HG02970 (cell line): ENCODE measurements around the gene FAM135A.
A peak's percentile ranks its signal among the peaks of the same experiment; 100 is the strongest.
"Not testable (repeated sequence)": the region's sequence is repeated elsewhere in the genome, so short reads cannot be mapped to it uniquely, and the experiment has no call there.

ENCODE experiments used
- ATAC-seq: cut with Tn5 transposase; IDR thresholded peaks from one replicate; pipeline ENCODE4 v1.9.1; 2021; ENCODE audit warnings: mild to moderate bottlenecking, moderate library complexity, moderate number of reproducible peaks; ENCODE audit not compliant: unreplicated experiment, low FRiP score

FAM135A gene

DNA sequence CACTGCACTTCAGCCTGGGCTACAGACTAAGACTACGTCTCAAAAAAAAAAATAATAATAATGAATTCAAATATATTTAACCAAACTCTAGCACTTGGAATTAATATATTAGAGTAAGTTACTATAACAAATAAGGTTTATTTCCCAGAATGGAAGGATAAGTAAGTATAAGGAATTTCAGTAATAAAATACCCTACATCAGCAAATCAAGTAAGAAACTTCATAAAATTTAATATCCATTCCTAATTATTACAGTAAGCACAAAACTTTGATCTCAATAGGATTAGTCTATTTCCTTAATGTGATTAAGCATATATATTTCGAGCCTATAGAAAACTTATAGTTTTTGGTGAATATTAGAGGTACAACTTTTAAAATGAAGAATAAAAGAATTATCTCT lies 116.7 kb downstream of the FAM135A start:
- ATAC-seq: no peak

DNA sequence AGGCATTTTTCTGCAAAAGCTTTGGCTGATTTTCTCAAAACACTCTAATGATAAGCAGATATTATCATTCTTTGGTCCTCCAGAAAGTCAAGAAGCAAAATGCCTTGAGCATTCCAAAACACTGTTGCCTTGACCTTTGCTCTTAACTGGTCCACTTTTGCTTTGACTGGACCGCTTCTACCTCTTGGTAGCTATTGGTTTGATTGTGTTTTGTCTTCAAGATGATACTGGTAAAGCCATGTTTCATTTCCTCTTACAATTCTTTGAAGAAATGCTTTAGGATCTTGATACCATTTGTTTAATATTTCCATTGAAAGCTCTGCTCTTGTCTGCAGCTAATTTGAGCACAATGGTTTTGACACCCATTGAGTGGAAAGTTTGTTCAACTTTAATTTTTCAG lies 117.8 kb downstream of the FAM135A start:
- ATAC-seq: no peak

DNA sequence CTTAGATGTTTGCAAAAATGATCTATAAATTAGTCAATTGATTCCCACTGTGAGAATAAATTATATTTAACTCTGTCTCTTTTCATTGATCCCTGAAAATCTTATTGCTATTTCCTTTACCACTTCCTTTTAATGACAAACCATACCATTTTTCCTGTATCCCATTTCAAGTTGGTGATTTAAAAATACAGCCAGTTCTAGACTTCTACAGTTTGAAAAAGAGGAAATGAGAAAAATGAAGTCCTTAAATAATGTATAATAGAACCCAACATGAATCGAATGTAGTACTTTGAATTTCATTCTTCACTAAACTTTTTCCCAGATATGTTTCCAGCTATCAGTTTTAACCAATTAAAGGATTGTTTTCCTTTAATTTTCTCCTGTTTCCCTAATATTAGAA lies 124.0 kb downstream of the FAM135A start:
- no peak for ATAC-seq

DNA sequence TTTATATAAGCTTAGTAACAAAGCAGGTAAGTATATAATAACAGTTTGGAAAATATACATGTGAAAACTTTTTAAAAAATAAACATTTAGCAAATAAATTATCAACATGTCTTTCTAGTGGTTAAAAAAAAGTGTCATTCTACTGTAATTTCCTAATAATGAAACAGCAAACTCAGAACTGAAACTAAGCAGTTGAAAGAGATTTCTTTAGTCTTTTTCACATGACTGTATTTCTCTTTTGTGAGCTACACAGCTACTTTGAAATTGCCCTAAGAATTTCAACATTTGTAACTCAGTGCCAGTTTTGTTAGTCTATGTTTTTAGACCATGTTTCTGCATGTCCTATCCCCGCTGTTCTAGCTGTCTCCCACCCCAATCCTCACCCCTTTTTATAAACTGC lies 125.1 kb downstream of the FAM135A start:
- ATAC-seq: no peak

DNA sequence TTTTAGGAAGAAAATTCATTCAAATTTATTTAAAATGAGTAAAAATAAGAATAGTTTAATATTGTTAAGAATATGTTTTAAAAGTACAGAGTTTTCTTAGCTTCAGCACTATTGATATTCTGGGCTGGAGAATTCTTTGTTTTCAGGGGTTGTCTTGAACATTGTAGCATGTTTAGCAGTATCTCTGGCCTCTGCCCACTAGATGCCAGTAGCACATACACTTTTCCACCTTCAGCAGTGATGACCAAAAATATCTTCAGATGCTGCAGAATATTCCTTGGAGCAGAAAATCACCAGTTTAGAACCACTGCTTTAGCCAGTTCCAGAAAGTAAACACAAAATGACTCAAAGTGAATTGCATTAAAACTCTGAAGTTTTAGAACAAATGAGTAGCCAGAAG lies 134.0 kb downstream of the FAM135A start:
- no peak for ATAC-seq

DNA sequence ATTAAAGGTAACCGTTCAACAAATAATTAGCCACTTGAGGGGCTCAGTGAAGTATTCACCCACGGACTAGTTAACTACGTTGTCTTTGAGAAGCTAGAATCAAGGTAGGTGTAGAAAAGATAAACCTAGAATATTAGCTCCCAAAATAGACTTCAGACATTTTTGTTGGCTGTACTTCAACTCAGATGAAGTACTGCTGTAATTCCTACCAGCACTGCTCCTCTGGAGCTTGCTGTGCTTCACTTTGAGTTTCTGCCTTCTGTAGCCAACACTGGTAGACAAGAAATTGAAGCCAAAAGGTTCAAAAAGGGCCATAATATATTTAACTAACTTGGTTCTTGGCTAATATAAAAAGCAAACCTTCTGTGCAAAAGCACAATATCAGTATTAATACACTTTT lies 134.6 kb downstream of the FAM135A start:
- no peak for ATAC-seq

DNA sequence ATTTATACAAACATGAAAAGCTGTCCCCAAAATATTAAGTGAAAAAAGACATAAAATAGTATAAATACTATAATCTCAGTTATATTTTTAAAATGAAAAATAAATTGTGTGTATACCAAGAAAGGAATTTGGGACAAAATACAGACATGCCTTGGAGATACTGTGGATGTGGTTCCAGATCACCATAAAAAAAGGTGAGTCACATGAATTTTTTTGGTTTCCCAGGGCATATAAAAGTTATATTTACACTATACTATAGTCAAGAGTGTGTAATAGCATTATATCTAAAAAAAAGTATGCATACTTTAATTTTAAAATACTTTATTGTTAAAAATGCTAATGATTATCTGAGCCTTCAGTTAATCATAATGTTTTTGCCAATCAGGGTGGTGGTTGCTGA lies 136.0 kb downstream of the FAM135A start:
- ATAC-seq: no peak

DNA sequence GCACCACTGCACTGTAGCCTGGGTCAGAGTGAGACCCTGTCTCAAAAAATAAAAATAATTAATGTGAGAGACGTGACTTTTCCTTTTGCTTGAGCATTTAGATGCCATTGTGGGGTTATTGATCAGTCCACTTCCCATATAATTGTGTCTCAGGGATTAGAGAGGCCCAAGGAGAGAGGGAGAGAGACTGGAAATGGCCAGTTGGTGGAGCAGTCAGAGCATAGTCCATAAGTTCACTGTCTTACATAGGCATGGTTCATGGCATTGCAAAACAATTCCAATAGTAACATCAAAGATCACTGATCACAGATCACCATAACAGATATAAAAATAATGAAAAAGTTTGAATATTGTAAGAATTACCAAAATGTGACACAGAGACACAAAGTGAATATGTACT lies 138.3 kb downstream of the FAM135A start:
- no peak for ATAC-seq

DNA sequence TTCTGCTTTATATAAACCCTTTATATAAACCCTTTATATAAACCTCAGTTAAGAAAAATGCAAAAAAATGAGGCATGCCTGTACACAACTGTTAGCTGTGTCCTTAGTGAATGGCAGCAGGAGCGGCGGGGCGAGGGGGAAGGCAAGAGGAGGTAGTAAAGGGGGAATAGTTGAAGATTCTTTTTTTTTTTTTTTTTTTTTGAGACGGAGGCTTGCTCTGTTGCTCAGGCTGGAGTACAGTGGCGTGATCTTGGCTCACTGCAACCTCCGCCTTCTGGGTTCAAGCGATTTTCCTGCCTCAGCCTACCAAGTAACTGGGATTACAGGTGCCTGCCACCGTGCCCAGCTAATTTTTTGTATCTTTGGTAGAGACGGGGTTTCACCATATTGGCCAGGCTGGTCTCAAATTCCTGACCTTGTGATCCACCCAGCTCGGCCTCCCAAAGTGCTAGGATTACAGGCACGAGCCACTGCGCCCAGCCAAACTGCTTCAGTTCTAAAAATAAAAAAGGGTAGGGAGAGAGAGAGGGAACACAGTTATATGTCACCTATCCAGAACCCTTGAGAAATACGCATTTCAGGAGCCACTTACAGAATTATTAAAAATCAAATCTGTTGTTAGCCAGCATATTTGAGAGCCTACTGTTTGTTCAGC lies 139.1 kb downstream of the FAM135A start:
- not testable (repeated sequence) for ATAC-seq

DNA sequence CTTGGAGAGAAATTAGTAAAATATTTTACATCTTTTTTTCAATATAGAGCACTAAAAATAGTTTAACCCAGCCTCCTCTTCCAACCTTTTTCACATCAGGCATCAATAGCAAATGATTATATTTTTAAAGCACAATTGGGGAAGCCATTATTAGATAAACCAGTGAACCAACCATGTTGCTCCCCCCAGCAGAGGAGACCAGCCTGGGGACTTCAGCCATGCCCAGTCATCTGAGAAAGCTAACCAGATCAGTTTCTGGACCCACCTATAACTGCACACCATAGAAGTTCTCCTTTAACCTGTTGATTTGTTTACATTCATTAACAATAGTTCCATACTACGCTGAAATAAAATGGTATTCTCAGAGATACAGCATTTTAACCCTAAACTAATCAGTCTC lies 139.7 kb downstream of the FAM135A start:
- ATAC-seq: no peak

DNA sequence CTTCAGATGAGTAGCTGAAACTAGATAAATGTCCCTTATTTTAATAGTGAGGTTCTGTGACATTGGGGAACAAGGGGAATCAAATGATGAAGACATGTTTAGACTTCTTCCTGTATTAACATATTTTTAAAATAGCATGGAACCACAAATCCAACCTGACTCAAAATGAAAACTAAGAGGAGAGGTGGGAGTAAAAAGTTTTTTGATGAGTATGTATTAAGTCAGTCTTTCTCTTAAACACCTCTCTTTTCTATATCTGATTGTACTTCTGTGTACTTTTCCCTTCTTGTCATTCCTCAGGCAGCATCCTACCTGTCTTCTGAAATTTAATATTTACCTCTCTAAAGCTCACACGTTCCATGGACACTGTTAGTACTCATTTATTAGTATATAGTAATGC lies 144.7 kb downstream of the FAM135A start:
- no peak for ATAC-seq

DNA sequence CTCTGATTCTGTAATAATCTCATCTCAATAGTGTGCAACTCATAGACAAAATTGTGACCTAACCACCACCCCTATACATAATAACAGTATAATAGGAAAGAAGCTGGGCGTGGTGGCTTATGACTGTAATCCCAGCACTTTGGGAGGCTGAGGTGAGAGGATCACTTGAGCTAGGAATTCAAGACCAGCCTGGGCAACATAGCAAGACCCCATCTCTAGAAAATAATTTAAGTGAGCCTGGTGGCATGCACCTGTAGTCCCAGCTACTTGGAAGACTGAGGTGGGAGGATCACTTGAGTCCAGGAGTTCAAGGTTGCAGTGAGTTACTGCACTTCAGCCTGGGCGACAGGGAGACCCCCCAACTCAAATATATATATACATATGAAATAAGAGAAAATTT lies 149.1 kb downstream of the FAM135A start:
- not testable (repeated sequence) for ATAC-seq

DNA sequence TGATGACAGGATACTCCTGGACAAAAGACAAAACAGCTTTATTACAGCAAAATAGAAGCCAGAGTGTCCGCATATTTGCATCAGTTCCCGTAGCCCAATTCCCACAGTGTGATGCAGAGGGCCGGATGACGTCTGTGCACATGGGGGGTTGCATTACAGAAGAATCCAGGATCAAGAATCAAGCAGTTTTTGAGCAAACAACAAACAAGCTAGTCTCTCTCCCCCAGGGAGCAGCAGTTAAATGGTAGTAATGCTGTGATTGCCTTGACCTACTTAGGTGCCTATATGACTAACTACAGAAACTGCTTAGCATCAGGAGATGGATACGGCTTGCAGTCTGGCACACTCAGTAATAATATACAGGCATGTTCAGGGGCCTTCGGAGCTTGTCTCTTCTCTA lies 150.2 kb downstream of the FAM135A start:
- no peak for ATAC-seq

DNA sequence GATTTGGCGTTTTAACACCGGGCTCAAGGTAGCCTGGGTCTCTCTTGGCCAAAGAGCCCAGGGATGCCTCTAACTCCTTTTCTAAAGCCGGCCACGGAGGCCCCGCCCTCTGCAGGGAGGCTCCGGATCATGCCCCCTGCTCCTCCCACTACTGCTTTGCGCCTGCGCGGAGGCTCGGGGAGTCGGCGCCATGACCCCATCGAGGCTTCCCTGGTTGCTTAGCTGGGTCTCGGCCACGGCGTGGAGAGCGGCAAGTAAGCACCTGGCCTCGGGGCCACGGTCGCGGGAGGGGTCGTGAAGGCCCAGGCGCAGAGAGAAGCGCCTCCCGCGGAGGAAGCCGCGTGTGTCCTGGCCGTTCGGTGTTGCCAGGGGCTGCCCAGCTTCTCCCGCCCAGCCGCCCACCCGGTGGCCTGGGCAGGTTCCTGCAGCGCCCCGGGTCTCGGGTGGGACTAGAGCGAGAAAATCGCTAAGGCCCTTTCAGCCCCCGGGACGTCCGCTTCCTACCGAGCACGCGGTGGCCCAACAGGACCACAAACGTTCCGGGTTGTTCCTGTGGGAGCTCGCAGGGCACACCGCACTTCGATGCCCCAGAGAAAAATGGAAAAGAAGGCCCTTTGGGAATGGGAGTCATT lies 153.6 kb downstream of the FAM135A start, which contains the start of gene SDHAF4:
SDHAF4 (plus strand) TSS at position 180 of the 632 bp plus-strand sequence; CDS start at position 191, 11 bp downstream.
- ATAC-seq: peak; percentile 100

DNA sequence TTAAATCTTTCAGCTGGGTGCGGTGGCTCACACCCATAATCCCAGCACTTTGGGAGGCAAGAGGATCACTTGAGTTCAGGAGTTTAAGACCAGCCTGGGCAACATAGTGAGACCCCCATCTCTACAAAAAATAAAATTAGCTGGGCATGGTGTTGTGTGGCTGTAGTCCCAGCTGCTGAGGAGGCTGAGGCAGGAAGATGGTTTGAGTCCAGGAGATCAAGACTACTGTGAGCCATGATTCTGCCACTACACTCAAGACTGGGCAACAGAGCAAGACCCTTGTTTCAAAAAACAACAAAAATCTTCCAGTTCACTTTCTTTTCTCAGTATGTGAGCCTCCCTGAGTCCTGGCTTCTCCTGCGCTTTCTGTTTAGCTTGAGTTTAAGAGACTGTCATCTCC lies 161.3 kb downstream of the FAM135A start:
- ATAC-seq: no peak

DNA sequence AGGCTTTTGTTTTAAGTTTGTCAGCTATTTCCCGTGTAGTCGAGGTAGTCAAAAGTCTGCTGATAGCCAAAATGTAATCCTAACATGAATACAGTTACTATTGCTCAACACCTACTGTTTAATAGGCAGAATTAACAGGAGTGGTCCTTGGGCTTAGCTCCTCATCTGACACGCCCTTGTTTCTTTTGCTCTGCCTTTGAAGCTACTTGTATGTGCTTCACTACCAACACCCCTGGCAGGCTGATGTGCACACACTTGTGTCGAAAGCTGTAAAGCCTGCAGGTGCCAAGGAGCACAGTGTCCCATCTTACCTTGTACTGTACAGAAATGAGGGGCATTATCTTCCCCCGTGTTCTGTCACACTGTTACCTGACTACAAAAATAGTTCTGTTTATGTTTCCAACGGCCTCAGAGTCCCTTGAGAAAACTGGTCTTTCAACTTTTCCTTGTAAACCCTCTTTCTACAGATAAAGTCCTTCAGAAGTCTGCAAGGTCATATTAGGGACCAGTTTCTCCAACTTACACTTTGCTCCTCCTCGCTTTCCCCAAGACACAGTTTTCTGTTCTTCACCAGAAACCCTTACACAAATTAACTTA lies 162.7 kb downstream of the FAM135A start:
- ATAC-seq: no peak

DNA sequence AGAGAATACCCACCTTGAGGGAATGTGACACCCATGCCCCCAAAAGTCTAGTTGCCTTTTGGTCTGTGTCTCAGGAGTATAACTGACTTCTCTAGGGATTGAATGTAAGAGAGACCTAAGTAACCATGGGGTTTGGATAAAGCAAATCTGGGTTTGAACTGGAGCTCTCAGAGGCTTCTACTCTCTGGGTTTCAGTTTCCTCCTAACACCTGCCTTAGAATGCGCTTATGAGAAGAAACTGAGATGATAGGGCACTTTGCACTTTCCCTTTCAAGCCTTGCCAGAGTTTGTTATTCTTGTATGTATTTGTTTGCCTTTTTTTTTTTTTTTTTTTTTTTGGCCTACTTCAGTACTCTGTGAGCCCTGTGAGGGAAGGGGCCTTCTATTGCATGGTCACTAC lies 172.8 kb downstream of the FAM135A start:
- ATAC-seq: peak; percentile 85

DNA sequence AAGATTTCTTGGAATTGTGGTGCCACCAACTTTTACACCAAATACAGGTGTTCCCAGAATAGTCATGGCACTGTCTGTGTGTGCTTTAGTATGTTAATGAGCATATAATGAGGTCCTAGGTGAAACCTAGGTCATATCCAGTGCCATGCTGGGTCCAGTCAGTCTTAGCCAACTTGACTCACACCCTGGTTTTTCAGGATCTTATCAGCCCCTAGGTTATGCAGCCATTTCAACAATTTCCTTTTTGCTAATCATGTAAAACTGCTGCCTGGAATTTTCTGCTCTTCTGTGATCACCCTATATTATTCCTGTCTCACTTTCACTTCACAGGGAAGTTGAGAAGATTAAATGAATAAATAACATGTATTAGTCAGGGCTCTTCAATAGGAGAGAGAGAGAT lies 177.1 kb downstream of the FAM135A start:
- ATAC-seq: no peak

DNA sequence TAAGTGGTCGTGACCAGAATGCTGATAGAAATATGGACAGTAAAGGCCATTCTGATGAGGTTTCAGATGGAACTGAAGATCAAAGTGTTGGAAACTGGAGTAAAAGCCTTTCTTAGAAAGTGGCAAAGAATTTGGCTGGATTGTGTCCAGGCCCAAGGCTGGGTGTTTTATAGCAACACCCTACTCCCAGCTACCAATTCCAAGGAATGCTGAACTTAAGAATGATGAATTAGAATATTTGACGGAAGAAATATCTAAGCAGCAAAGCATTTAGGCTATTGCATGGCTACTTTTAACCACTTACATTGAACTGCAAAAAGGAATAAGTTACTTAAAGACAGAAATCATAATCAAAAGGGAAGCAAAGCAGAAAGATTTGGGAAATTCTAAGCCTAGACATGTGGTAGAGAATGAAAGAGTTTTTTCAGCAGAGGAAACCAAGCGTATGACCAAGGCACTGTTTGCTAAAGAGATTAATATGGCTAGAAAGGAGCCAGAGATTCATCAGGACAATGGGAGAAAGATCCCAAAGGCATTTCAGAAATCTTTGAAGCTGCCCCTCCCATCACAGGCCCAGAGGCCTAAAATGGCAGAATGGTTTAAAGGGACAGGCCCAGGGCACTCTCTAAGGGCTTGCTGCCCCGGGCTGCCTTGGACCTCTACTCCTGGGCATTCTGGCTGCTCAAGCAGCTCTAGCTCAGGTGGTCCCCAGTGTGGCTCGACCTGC lies 179.2 kb downstream of the FAM135A start:
- no peak for ATAC-seq

DNA sequence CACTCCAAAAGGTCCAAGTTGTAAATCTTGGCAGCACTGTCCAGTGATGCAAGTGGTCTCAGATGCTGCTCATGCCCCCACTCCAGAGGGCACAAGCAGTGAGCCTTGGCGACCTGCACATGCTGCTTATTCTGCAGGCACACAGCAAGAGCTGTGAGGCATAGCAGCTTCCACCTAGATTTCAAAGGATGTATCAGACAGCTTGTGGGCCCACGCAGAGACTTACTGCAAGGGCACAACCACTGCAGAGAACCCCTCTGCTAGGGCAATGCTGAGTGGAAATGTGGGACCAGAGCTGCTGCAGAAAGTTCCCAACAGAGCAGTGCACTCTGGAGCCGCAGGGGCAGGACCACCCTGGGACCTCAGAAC lies 179.8 kb downstream of the FAM135A start:
- ATAC-seq: no peak

DNA sequence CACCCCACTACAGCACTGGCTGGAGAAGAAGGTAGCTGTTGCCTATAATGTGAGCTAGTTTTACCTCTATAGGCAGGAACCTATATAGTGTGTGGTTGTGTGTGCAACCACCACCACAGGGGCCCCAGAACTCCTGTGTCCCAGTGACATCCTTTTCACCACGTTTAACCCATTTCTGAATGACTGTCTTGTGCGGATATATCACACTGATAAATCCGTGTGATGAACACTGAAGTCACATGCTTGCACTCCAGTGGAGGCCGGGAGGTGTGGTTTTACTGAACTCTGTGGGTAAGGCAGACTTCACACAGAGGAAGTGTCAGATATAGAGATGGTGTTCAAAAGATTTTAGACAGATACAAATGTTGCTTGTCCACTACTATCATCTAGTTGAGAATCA lies 185.9 kb downstream of the FAM135A start:
- ATAC-seq: no peak
